ENCODE results near the gene GPR12. TPM values are rescaled to one million over a fixed set of nuclear protein-coding genes. Genes with fewer than 3 reads are reported as not detected.

GPR12 gene
- total and polyA plus RNA-seq, 2 donors (not counting 1 experiment from before 2014, with no cell fraction given), result not detected

GRCh38 chr13:26759249-26759906 lies 1.2 kb downstream of the GPR12 start:
- Histone ChIP-seq H3K4me1 (ENCODE audit: control insufficient read depth in 2 of 2, insufficient read depth in 2 of 2, low read length in 2 of 2) (peaks cover 6 to 13% of the 10 kb centered on the region in 2 donors), H3K9me3 (ENCODE audit: control extremely low read depth in 1 of 3, control insufficient read depth in 2 of 3, insufficient read depth in 1 of 3, low read length in 2 of 3) (peaks cover 0 to 8% (median 0%) of the 10 kb centered on the region in 3 donors), H3K4me2 (replicated peaks; ENCODE audit: low read depth, low read length, poor library complexity, severe bottlenecking) (peak overlapping the region; percentile 61), H3K36me3 (replicated peaks in 1 of 2; ENCODE audit: control extremely low read depth in 1 of 2, control insufficient read depth in 1 of 2, extremely low read depth in 1 of 2, insufficient read depth in 2 of 2, low read length in 1 of 2) (no peaks in the 10 kb centered on the region), H2AFZ (ENCODE audit: insufficient read depth, low read depth, low read length, poor library complexity, severe bottlenecking) (peak overlapping the region; percentile 14), H3K9ac (ENCODE audit: low read length) (no peak overlapping the region), H3K79me2 (ENCODE audit: control insufficient read depth, insufficient read depth, low read length) (no peaks in the 10 kb centered on the region), H4K20me1 (ENCODE audit: control insufficient read depth, insufficient read depth, low read length, poor library complexity, severe bottlenecking) (no peaks in the 10 kb centered on the region), H3K27me3 (replicated peaks in 1 of 4; ENCODE audit: control extremely low read depth in 1 of 4, control insufficient read depth in 3 of 4, insufficient read depth in 4 of 4, low read length in 3 of 4) (peaks cover 0 to 39% (median 26%) of the 10 kb centered on the region in 4 experiments), H3K27ac (ENCODE audit: low read length in 2 of 2) (no peak overlapping the region), H3K4me3 (ENCODE audit: control extremely low read depth in 1 of 5, extremely low read depth in 1 of 5, insufficient read depth in 1 of 5, low read depth in 2 of 5, low read length in 4 of 5) (no peak overlapping the region)
- CTCF ChIA-PET, result no interaction called here
- H3K9me3 Mint-ChIP-seq (ENCODE audit: insufficient read depth), result no peaks in the 10 kb centered on the region
- intact Hi-C loops (cut with micrococcal nuclease), result no loop called here
- ATAC-seq (ENCODE audit: low read depth) (no peak), DNase-seq (no peak)
- H3K27ac Mint-ChIP-seq, result no peak overlapping the region
- 70% methylated on average over 27 of the region's 27 CpGs for whole genome bisulfite sequencing (ENCODE audit: insufficient coverage)
- POLR2A ChIA-PET, result no interaction called here
- TF ChIP-seq EZH2 (IDR thresholded peaks at IDR 0.05; ENCODE audit: borderline replicate concordance, insufficient read depth, low read depth, low read length, poor library complexity, severe bottlenecking), result no peak
- TF ChIP-seq, protein P1, sequence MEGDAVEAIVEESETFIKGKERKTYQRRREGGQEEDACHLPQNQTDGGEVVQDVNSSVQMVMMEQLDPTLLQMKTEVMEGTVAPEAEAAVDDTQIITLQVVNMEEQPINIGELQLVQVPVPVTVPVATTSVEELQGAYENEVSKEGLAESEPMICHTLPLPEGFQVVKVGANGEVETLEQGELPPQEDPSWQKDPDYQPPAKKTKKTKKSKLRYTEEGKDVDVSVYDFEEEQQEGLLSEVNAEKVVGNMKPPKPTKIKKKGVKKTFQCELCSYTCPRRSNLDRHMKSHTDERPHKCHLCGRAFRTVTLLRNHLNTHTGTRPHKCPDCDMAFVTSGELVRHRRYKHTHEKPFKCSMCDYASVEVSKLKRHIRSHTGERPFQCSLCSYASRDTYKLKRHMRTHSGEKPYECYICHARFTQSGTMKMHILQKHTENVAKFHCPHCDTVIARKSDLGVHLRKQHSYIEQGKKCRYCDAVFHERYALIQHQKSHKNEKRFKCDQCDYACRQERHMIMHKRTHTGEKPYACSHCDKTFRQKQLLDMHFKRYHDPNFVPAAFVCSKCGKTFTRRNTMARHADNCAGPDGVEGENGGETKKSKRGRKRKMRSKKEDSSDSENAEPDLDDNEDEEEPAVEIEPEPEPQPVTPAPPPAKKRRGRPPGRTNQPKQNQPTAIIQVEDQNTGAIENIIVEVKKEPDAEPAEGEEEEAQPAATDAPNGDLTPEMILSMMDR (IDR thresholded peaks at IDR 0.05), result no peak
- peak overlapping the region; percentile 76 for H3K4me3 Mint-ChIP-seq
- peaks cover 24% of the 10 kb centered on the region for H3K4me1 Mint-ChIP-seq
- peaks cover 67% of the 10 kb centered on the region for H3K27me3 Mint-ChIP-seq

DNA sequence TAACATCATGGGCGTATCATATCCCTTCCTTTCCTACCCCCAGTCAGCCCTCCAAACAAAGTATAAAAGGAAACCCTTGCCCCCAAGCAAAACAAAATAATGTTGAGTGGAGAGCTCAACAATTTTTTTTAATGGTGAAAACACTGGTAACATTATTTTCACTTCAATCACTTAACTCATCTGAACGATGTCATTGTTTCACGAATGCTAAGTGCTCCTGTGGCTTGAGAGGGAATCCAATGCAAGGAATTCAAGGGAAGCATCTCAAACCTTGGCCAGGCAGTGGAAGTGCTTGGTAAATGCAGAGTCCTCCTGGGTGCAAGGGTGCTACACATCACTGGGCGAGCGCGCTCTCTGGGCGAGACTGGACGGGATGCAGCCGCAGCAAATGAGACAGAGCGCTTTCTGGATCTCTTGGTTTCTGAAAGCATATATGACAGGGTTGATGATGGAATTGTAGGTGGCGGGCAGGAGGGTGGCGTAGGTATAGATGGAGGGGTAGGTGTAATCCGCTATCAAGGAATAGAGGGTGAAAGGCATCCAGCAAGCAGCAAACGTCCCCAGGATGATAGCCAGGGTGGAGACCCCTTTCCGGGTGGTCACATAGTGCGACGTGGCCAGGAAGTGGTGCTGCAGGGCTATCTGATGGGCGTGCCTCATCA lies 2.0 kb downstream of the GPR12 start:
- DNase-seq (no peak), ATAC-seq (ENCODE audit: low read depth) (no peak)
- peak overlapping the region; percentile 76 for H3K4me3 Mint-ChIP-seq
- no peak overlapping the region for H3K9ac ChIP-seq (ENCODE audit: low read length)
- H3K79me2 ChIP-seq (ENCODE audit: control insufficient read depth, insufficient read depth, low read length), result no peaks in the 10 kb centered on the region
- H3K4me3 ChIP-seq (ENCODE audit: control extremely low read depth in 1 of 5, extremely low read depth in 1 of 5, insufficient read depth in 1 of 5, low read depth in 2 of 5, low read length in 4 of 5), result no peak overlapping the region
- no peak overlapping the region for H2AFZ ChIP-seq (ENCODE audit: insufficient read depth, low read depth, low read length, poor library complexity, severe bottlenecking)
- no peaks in the 10 kb centered on the region for H3K9me3 Mint-ChIP-seq (ENCODE audit: insufficient read depth)
- H3K27me3 ChIP-seq (replicated peaks in 1 of 4; ENCODE audit: control extremely low read depth in 1 of 4, control insufficient read depth in 3 of 4, insufficient read depth in 4 of 4, low read length in 3 of 4), result peaks cover 0 to 39% (median 26%) of the 10 kb centered on the region in 4 experiments
- peaks cover 24% of the 10 kb centered on the region for H3K4me1 Mint-ChIP-seq
- peaks cover 60% of the 10 kb centered on the region for H3K27me3 Mint-ChIP-seq
- peaks cover 6 to 13% of the 10 kb centered on the region in 2 donors for H3K4me1 ChIP-seq (ENCODE audit: control insufficient read depth in 2 of 2, insufficient read depth in 2 of 2, low read length in 2 of 2)
- H3K9me3 ChIP-seq (ENCODE audit: control extremely low read depth in 1 of 3, control insufficient read depth in 2 of 3, insufficient read depth in 1 of 3, low read length in 2 of 3), result peaks cover 0 to 8% (median 0%) of the 10 kb centered on the region in 3 donors
- no peaks in the 10 kb centered on the region for H4K20me1 ChIP-seq (ENCODE audit: control insufficient read depth, insufficient read depth, low read length, poor library complexity, severe bottlenecking)
- POLR2A ChIA-PET, result no interaction called here
- TF ChIP-seq, protein P1 (IDR thresholded peaks at IDR 0.05), result no peak
- TF ChIP-seq EZH2 (IDR thresholded peaks at IDR 0.05; ENCODE audit: borderline replicate concordance, insufficient read depth, low read depth, low read length, poor library complexity, severe bottlenecking), result no peak
- 87% methylated on average over 17 of the region's 18 CpGs for WGBS (ENCODE audit: insufficient coverage)
- H3K4me2 ChIP-seq (replicated peaks; ENCODE audit: low read depth, low read length, poor library complexity, severe bottlenecking), result no peak overlapping the region
- intact Hi-C loops (cut with micrococcal nuclease), result no loop called here
- no peak overlapping the region for H3K27ac Mint-ChIP-seq
- CTCF ChIA-PET, result no interaction called here
- H3K27ac ChIP-seq (ENCODE audit: low read length in 2 of 2), result no peak overlapping the region
- no peaks in the 10 kb centered on the region for H3K36me3 ChIP-seq (replicated peaks in 1 of 2; ENCODE audit: control extremely low read depth in 1 of 2, control insufficient read depth in 1 of 2, extremely low read depth in 1 of 2, insufficient read depth in 2 of 2, low read length in 1 of 2)
